BJ (cell line): ENCODE data around the gene AJAP1. TPM values are rescaled to one million over a fixed set of nuclear protein-coding genes. Genes with fewer than 3 reads are reported as not detected.
A peak's percentile ranks its signal among the peaks of the same experiment; 100 is the strongest.

ENCODE experiments used
- CTCF ChIA-PET: fragments of 350-600 bp; formaldehyde crosslinking; extraction: SDS; loops from one replicate; lab custom pipeline; 2021; ENCODE audit warnings: antibody characterized with exemption, inconsistent platforms; lab: Yijun Ruan, JAX
- POLR2A ChIA-PET: fragments of 300-600 bp; sonication (Branson Sonifier 250); formaldehyde crosslinking; extraction: SDS; loops from one replicate; lab custom pipeline; 2021; ENCODE audit warnings: antibody characterized with exemption; lab: Charles Lee
- DNase-seq: peaks from one replicate; pipeline ENCODE4 v3.0.0-alpha.2; 2011; ENCODE audit warnings: low read depth
- H3K27me3 ChIP-seq: 2 replicates; pipeline ENCODE4 v1.6.0; 2011; ENCODE audit warnings: low read length; ENCODE audit not compliant: control insufficient read depth, insufficient read depth
- H3K36me3 ChIP-seq: 2 replicates; pipeline ENCODE4 v1.5.1; 2011; ENCODE audit warnings: low read length; ENCODE audit not compliant: control insufficient read depth, insufficient read depth
- H3K4me3 ChIP-seq: 2 replicates; pipeline ENCODE4 v1.5.1; 2011; ENCODE audit warnings: low read depth, mild to moderate bottlenecking, control low read depth, low read length
- polyA plus RNA-seq: library from polyadenylated mRNA; depleted of rRNA; stranded (reverse); fragments of >200 nt; gene quantifications from 2 replicates; pipeline ENCODE4 v1.2.3, GENCODE V29; 2011
- TF ChIP-seq, protein P1 (sequence below): IDR thresholded peaks from 2 replicates; pipeline ENCODE4 v1.5.1; 2011; ENCODE audit warnings: low read depth, mild to moderate bottlenecking, control low read depth, inconsistent platforms, low read length, moderate library complexity; ENCODE audit not compliant: insufficient read depth

AJAP1 gene
- polyA plus RNA-seq, 1 experiment = 0.80 TPM

DNA sequence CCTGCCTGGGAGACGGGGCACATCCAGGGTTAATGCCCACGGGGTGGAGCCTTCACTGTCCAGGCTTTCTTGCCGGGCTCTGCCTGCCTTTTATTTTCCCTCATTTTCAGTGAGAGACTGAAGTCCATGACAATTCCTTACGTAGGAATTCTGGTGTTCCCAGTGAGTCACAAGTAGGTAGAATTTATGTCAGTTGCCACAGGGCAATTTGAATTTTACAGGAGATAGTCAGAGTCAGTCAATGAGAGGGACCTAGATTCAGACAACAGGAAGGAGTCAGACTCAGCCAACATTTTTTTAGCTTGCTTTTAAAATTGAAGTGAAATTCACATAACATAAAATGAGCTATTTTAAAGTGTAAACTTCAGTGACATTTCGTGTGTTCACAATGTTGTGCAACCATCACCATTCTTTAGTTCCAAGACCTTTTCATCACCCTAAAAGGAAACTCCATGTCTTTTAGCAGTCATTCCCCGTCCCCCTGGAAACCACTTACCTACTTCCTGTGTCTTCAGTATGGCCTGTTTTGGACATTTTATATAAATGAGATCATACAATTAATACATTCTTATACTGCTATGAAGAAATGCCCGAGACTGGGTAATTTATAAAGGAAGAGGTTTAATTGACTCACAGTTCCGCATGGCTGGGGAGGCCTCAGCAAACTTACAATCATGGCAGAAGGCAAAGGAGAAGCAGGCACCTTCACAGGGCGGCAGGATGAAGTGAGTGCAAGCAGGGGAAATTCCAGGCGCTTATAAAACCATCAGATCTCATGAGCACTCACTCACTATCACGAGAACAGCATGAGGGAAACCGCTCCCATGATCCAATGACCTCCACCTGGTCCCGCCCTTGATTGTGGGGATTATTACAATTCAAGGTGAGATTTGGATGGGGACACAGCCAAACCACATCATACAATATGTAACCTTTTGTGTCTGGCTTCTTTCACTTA, 14.6 kb downstream of the AJAP1 start:
- TF ChIP-seq, protein P1, sequence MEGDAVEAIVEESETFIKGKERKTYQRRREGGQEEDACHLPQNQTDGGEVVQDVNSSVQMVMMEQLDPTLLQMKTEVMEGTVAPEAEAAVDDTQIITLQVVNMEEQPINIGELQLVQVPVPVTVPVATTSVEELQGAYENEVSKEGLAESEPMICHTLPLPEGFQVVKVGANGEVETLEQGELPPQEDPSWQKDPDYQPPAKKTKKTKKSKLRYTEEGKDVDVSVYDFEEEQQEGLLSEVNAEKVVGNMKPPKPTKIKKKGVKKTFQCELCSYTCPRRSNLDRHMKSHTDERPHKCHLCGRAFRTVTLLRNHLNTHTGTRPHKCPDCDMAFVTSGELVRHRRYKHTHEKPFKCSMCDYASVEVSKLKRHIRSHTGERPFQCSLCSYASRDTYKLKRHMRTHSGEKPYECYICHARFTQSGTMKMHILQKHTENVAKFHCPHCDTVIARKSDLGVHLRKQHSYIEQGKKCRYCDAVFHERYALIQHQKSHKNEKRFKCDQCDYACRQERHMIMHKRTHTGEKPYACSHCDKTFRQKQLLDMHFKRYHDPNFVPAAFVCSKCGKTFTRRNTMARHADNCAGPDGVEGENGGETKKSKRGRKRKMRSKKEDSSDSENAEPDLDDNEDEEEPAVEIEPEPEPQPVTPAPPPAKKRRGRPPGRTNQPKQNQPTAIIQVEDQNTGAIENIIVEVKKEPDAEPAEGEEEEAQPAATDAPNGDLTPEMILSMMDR = no peak
- H3K4me3 ChIP-seq = no peak overlapping the region
- POLR2A ChIA-PET = no interaction called here
- CTCF ChIA-PET = interaction anchor here (0.6 kb wide), 1 partner anchor 57 kb away, joined by 4 read pairs; no protein-coding TSS in a partner anchor
- no peaks in the 10 kb centered on the region for H3K27me3 ChIP-seq
- no peaks in the 10 kb centered on the region for H3K36me3 ChIP-seq
- peak; percentile 72 for DNase-seq

- TF ChIP-seq, protein P1 = no peak
- no peak for DNase-seq
- H3K36me3 ChIP-seq = no peaks in the 10 kb centered on the region
- no peaks in the 10 kb centered on the region for H3K27me3 ChIP-seq
- POLR2A ChIA-PET = no interaction called here
- H3K4me3 ChIP-seq = no peak overlapping the region
- CTCF ChIA-PET = no interaction called here
These were observed 15.9 kb downstream of the AJAP1 start for GRCh38 chr1:4670265-4670664.

DNA sequence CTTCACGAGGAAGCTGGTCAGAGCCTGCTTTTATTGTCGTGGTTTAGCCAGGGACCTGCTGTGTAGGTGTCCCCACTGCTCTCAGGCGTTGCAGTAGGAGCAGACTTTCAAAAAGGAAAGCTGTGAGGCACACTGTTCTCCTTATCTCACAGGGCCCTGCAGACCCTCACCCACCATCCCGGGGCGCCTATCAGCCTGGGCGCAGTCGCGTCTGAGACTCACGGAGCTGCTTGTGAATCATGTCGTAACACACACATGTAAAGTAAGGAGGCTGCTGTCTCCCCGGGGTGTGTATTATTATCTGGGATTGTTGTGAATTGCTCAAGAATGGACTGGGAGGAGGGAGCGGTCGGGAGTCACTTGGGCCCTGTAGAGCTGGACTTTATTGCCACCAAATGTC, 17.4 kb downstream of the AJAP1 start:
- CTCF ChIA-PET = no interaction called here
- TF ChIP-seq, protein P1 = no peak
- H3K4me3 ChIP-seq = no peak overlapping the region
- H3K36me3 ChIP-seq = no peaks in the 10 kb centered on the region
- DNase-seq = no peak
- POLR2A ChIA-PET = no interaction called here
- no peaks in the 10 kb centered on the region for H3K27me3 ChIP-seq

GRCh38 chr1:4673494-4673893, 19.1 kb downstream of the AJAP1 start:
- DNase-seq = no peak
- POLR2A ChIA-PET = no interaction called here
- CTCF ChIA-PET = interaction anchor here (1.1 kb wide), 1 partner anchor 14 kb away, joined by 3 read pairs; no protein-coding TSS in a partner anchor

GRCh38 chr1:4674117-4674516, 19.7 kb downstream of the AJAP1 start:
- Histone ChIP-seq H3K36me3 (no peaks in the 10 kb centered on the region), H3K27me3 (no peaks in the 10 kb centered on the region), H3K4me3 (no peak overlapping the region)
- DNase-seq = no peak
- ChIA-PET CTCF (interaction anchor here (1.1 kb wide), 1 partner anchor 13 kb away, joined by 3 read pairs; no protein-coding TSS in a partner anchor), POLR2A (no interaction called here)
- TF ChIP-seq, protein P1 = no peak

More at GRCh38 chr1:4673494-4673893, 19.1 kb downstream of the AJAP1 start:
- TF ChIP-seq, protein P1 = no peak
- no peaks in the 10 kb centered on the region for H3K36me3 ChIP-seq
- no peaks in the 10 kb centered on the region for H3K27me3 ChIP-seq
- H3K4me3 ChIP-seq = no peak overlapping the region
